Skin epidermis (tissue), 12 donors: ENCODE data around the gene C1orf226.
A peak's percentile ranks its signal among the peaks of the same experiment; 100 is the strongest.

Experiments
- H3K27ac ChIP-seq, 21 experiments: fragments of 200-600 bp; sonication (generic) in 11 of 21; one replicate each; pipeline ENCODE4 v1.5.0; 2020; ENCODE audit warnings: mild to moderate bottlenecking in 3 of 21, inconsistent platforms in 2 of 21, moderate library complexity in 2 of 21
- H3K4me3 ChIP-seq, 7 experiments: fragments of 200-600 bp; sonication (generic) in 2 of 7; one replicate each; pipeline ENCODE4 v1.5.0; 2020; ENCODE audit warnings: inconsistent platforms in 2 of 7, mild to moderate bottlenecking in 2 of 7, moderate library complexity in 1 of 7

The C1orf226 gene

GRCh38 chr1:162381941-162382750, 618 bp downstream of the C1orf226 start:
- Histone ChIP-seq H3K4me3 (no peak overlapping the region), H3K27ac (peak overlapping the region in 11 of 21 experiments; percentile 11 to 82 (median 60))

GRCh38 chr1:162383091-162383490, 1.6 kb downstream of the C1orf226 start:
- H3K27ac ChIP-seq = no peak overlapping the region
- no peak overlapping the region for H3K4me3 ChIP-seq

DNA sequence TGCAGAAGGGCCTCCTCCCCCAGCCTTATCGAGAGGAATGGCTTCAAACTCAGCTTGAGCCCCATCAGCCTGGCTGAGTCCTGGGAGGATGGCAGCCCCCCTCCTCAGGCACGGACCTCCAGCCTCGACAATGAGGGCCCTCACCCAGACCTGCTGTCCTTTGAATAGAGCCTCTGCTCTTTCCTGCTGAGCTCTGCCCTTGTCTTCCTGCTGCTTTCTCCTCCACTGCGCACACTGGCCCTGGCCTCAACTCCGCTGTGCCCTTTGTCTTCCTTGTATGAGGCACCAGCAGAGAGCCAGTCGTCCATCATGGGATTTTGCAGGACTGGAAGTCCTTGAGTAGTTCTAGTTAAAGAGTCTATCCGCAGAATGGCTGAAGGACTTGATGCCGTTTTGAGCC, 2.0 kb downstream of the C1orf226 start:
- H3K27ac ChIP-seq = no peak overlapping the region
- no peak overlapping the region for H3K4me3 ChIP-seq

GRCh38 chr1:162384116-162384515, 2.6 kb downstream of the C1orf226 start:
- H3K27ac ChIP-seq = no peak overlapping the region
- no peak overlapping the region for H3K4me3 ChIP-seq

GRCh38 chr1:162384601-162385279, 3.2 kb downstream of the C1orf226 start:
- no peak overlapping the region for H3K4me3 ChIP-seq
- no peak overlapping the region for H3K27ac ChIP-seq

- Histone ChIP-seq H3K4me3 (no peak overlapping the region), H3K27ac (no peak overlapping the region)
Observed at GRCh38 chr1:162385280-162385623, 3.7 kb downstream of the C1orf226 start.

DNA sequence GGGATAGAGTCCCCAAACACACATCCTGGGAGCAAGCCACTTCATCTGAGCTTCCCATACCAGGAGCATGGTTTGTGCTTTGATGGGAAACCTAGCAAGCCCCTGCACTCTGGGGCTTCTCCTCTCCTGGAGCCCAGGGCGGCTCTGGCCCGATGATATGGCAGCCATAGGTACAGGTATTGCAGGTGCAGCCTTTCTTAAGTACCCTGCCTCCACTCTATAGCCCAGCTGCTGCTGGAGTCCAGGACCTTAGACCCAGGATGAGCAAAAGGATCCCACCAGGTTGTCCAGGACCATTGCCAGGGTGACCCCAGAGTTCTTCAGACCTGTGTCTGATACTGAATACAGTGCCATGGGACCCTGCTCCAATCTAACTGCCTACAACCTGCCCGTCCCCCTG, 4.2 kb downstream of the C1orf226 start:
- no peak overlapping the region for H3K27ac ChIP-seq
- H3K4me3 ChIP-seq = no peak overlapping the region

DNA sequence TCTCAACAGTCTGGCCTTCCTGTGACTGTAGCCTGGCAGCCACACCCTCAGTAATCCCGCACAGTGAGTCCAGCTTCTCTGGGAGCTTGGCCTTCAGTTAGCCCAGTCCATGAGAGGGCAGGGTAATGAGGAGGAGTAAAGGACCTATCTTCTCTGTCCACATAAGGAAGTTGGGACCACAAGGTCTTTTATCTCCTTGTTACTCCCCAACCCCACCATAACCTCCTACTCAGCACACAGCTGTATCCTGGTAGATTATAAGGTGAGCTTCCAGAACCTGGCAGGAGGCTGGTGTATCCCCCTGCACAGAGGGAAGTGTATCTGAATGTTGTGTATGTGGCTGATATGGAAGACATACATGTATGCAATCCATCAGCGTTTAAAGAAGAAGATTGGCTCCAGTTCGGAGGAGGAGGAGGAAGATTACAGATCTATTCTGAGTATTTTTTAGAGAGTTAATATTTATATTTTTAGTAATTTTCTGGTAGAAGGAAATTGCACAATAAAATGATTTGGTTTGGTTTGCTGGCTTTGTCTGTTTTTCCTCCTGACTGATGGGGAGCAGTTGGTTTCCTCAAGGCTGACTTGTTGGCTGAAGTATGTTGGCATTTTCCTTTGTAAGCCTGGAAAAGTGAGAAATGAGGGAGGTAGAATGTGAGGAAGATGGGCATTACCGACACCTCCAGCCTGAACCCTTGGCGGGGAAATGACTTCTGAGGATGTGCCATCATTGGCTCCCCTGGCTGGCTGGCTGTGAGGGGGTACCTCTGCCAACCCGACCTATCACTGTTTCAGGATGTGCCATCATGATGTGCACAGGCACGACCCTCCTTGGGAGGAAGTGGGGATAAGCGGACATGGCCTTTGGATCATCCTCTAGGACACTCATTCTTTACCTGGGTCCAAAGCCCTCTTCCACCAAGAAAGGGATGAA, 5.0 kb downstream of the C1orf226 start:
- Histone ChIP-seq H3K4me3 (no peak overlapping the region), H3K27ac (no peak overlapping the region)

DNA sequence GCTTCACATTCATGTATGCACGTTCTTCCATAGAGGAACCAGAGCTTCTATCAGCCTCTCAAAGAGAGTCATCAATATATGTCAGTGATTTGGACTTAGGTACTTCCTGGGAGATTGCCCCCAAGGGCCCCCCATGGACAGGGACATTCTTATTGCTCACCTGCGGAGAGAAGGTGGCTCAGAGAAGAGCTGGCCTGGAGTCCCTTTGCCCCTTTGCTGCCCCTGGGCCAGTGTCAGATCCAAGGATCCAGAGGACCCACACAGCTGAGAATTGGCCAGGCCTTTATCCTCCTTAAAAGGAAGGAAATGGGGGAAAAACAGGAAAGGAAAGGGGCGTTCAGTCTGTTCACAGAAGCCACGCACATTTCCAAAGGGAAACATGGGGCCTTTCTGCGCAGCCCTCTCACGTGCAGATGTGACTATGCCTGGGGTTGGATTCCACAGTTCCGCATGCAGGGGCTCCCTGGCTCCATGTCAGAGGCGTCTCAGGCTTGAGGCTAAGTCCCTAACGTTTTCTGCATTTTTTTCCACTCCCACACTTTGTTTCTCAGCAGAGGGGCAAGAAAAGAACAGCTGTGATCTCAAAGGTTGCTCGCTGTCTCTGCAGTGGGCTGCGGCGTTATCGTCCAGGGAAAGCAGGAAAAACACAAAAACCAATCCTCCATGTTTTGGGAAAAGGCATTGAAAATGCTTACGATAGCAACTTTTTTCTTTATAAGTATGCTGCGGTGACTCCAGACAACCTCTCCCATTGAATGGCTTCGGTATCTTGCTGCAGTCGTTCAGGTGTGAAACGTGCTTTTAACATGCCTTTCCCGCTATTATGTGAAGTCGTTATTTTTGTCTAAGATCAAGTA, 5.9 kb downstream of the C1orf226 start:
- Histone ChIP-seq H3K27ac (no peak overlapping the region), H3K4me3 (no peak overlapping the region)

DNA sequence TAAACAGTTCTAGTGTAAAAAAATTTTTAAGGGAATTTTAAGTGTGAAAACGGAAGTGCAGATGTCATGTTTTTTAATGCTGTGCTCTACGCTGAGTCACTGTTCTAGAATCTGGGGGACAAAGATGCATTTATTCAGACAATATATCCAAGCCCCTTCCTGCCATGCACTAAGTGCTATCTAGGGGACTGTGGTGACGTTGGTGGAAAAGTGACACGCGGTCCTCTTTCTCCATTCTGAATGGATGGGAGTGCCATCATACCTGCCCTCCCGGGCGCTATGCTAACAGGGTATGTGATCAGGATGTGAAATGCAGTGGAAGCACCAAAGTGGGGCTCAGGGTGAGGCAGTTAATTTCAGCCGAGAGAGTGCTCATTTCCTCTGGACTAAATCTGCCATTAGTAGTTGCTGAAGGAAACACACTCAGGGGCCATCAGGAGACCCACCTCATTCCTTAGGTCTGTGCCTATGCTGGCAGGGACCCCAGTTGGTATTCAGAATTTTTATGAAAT, 6.6 kb downstream of the C1orf226 start:
- Histone ChIP-seq H3K4me3 (no peak overlapping the region), H3K27ac (no peak overlapping the region)

DNA sequence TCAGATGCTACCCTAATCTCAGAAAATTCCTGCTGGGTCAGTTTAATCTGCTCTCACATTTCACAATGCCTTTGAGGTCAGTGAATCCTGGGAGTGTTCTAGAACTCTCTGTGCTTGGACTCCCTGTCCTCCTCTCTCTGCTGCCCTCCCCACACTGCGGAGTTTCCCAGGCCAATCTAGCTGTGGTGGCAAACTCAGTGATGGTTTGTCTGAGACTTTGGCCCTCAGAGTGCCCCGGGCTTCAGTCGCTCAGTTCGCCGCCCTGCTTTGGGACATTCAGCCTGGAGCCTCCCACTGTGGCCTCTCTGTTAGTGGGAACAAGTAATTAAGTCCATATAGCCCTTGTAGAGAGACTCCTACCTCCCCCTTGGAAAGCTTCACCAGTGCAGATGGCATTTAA, 7.1 kb downstream of the C1orf226 start:
- H3K4me3 ChIP-seq = no peak overlapping the region
- no peak overlapping the region for H3K27ac ChIP-seq

DNA sequence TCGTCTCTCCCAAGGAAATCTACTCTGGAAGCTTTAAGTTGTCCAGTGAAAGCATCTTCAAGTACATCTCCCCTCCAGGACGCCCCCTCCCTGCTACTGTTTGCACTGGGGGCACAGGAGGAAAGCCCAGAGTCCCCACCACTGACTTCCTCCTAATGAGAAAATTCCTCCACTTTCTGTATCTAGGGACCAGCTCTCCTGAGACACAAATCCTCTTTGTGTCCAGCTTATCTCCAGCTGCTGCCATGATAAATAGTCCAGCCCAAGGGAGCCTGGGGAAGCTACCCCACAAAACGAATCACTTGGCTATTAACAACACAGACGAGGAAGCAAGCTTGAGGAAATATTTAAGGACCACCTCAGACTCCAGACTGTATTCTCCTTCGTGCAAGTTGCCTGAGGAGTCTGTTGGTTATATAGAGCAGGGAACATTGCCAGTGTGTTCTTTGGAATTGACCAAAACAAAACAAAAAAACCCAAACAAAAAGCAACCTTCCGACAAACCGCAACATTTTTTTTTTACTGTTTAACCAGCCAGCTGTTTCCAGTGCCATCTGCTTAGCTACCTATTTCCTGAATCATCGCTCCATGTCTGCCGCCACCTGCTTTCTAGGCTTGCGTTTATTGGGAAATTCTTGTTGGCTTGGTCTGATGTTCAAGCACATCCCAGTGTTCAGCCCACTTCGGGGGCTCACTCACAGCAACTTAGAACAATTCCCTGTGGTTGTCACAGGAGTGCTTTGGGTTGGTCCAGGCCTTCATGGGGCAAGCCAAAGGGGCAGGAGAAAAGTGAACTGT, 7.7 kb downstream of the C1orf226 start:
- no peak overlapping the region for H3K27ac ChIP-seq

DNA sequence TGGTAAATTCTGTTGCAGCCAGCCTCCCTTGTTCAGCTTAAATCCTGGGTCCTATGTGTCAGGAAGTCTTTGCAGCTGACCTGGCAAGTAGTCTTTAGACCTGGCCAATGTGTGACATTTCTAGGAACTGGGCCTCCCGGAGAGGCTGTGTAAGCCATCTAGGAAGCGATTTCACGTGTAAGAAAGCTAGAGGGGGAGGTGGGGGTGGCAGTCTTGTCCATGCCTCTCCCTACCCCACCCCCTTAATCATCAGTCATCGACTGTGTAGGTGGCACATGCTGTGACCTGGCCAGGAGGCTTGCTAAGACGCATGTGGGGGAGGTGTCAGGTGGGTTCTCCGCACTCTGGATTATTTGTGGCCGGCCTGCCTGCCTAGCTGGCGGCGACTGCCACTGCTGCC, 8.4 kb downstream of the C1orf226 start:
- no peak overlapping the region for H3K4me3 ChIP-seq
- no peak overlapping the region for H3K27ac ChIP-seq

More for the DNA sequence above, 7.7 kb downstream of the C1orf226 start:
- H3K4me3 ChIP-seq = no peak overlapping the region

- H3K4me3 ChIP-seq = no peak overlapping the region
Observed at GRCh38 chr1:162390396-162391185, 9.1 kb downstream of the C1orf226 start.

GRCh38 chr1:162391790-162392563, 10.4 kb downstream of the C1orf226 start:
- no peak overlapping the region for H3K4me3 ChIP-seq
- no peak overlapping the region for H3K27ac ChIP-seq

More at GRCh38 chr1:162390396-162391185, 9.1 kb downstream of the C1orf226 start:
- H3K27ac ChIP-seq = no peak overlapping the region

GRCh38 chr1:162396201-162396906, 14.8 kb downstream of the C1orf226 start:
- no peak overlapping the region for H3K4me3 ChIP-seq
- H3K27ac ChIP-seq = no peak overlapping the region
